GM13976 (cell line): ENCODE data around the gene TEDC1.

Experiments
- DNase-seq: peaks from one replicate; pipeline ENCODE4 v3.0.0; 2012; ENCODE audit warnings: low spot score
- CTCF ChIP-seq: IDR thresholded peaks from 2 replicates; pipeline ENCODE4 v1.5.1; 2012; ENCODE audit warnings: borderline replicate concordance, mild to moderate bottlenecking; ENCODE audit not compliant: insufficient read depth; ENCODE audit errors: extremely low read depth, missing control alignments, control extremely low read depth
- in situ Hi-C: fragments of 300-500 bp; cut with MboI; formaldehyde crosslinking; loops from one replicate; pipeline ENCODE4 v1.12.0; 2022; ENCODE audit warnings: low sequenced_read_pairs, mixed read lengths, inconsistent platforms; ENCODE audit not compliant: unreplicated experiment

TEDC1 gene

DNA sequence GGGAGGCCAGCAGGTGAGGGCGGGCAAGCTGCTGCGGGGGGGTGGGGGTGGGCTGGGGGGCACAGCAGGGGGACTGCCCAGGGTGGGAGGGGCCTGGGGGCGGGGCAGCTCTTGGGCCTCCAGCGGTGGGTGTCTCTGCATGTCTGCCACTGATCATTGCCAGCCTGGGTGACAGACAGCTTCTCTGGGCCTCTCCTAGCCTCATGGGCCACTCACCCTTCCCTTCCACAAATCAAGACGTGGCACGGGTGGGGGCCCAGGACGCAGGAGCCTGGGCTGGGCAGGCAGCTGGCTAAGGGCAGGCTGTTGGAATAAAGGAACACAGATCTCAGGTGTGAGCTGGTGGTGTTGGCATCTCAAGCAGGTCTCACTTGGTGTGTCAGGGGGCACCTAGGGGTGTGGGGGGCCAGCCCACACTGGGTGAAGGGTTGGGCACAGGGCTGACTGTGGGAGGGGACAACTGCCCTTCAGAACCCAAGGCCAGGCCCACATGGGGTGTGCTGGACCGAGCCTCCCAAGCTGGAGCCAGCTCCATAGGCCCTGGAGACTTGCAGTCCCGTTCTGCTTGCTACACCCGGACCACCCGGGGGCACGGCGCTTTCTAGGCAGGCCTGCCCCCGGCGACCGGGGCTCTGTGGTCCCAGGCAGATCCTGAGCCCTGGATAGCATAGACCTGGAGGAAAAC, 3.0 kb downstream of the TEDC1 start:
- no peak for DNase-seq
- no peak for TF ChIP-seq CTCF
- in situ Hi-C loops: no loop called here

DNA sequence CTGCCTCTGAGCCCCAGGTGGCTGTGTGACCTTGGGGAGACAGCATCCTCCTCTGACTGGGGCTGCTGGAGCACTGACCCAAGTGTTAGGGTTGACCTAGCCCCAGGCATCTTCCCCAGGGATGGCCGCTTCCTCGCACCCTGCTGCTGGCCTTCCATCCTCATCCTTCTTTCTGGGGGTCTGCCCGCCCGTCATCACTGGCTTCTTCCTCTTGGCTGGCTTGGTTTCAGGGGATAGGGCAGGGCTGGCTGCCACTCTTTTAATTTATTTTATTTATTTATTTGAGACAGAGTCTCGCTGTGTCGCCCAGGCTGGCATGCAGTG, 3.5 kb downstream of the TEDC1 start:
- TF ChIP-seq CTCF: no peak
- DNase-seq: no peak
- in situ Hi-C loops: no loop called here

GRCh38 chr14:105495101-105495989, 4.3 kb downstream of the TEDC1 start:
- in situ Hi-C loops: no loop called here
- no peak for DNase-seq
- no peak for TF ChIP-seq CTCF

GRCh38 chr14:105495990-105496830, 5.2 kb downstream of the TEDC1 start:
- TF ChIP-seq CTCF: no peak
- in situ Hi-C loops: no loop called here
- DNase-seq: no peak

DNA sequence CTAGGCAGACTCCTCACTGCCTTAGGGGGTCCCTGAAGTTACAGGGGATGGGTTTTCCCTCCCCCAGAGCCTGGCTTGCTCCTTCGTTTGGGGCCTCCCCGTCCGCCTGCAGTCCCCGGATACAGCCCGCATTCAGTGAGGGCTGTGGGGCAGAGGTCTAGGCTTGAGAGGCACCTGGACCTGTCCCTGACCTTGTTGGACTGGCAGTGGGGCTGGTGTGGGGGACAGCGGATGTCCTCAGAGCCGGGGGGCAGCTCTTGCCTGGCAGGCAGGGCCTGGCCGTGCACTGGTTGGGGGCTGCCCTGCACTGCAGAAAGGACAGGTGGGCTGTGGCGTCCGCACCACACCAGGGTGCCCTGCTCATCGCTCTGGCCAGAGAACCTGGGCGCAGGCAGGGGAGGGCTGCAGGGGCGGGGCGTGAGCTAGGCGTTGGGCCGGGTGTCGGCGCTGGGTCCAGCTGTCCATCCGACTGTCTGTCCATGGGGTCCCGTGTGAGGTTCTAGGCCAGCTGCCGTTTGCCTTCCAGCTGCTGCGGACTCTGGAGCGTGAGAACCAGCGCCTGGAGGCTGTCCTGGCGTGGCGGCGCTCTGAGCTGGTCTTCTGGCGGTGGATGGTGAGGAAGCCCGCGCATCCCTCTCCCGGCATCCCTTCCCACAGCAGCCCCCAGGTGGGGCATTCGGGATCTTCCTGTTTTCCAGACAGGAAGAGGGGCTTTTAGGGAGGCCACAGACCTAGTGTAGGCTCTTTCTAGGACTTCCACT, 6.0 kb downstream of the TEDC1 start:
- TF ChIP-seq CTCF: no peak
- in situ Hi-C loops: no loop called here
- DNase-seq: no peak
